COLO668 (cell line): Measurements from ENCODE around the gene SBDS.
"Not testable (repeated sequence)": the region's sequence is repeated elsewhere in the genome, so short reads cannot be mapped to it uniquely, and the experiment has no call there.

ENCODE experiments used
- DNase-seq: peaks from one replicate; lab custom pipeline; 2025; ENCODE audit not compliant: unreplicated experiment; lab: John Stamatoyannopoulos, UW

Gene SBDS

GRCh38 chr7:66995050-66995776 is at the start of gene SBDS:
Gene SBDS (minus strand): TSS chr7:66995586. CDS start chr7:66995417, 169 bp downstream.
- peak; percentile 95 for DNase-seq

GRCh38 chr7:67043559-67043930 is 48.2 kb upstream of the SBDS start:
- not testable (repeated sequence) for DNase-seq

DNA sequence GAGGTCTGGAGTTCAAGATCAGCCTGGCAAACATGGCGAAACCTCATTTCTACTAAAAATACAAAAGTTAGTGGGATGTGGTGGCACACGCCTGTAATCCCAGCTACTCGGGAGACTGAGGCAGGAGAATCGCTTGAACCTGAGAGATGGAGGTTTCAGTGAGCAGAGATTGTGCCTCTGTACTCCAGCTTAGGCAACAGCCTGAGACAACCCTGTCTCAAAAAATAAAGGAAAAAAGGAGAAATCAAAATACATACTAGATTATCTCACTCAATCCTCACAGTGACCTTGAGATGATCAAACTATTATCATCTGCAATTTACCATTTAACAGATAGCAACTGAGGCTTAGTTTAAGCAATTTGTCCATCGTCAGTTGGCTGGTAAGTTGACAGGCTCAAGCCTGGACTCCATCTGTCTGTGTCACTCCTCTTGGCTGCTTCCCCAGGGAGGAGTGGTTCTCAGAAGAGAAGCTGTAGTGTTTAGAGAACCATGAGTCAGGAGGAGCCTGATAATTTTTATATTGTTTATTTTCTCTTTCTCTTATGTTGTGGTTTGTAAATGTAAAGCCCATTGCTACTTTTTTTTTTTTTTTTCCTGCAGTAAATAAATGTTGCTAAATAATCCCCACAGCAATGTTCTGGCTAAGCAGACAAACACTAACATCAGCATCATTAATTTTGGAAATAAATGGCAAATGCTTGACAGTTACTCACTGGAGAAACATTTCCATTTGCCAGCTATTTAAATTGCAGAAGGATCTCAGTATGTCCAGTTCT is 47.6 kb upstream of the SBDS start:
- DNase-seq, result not testable (repeated sequence)

DNA sequence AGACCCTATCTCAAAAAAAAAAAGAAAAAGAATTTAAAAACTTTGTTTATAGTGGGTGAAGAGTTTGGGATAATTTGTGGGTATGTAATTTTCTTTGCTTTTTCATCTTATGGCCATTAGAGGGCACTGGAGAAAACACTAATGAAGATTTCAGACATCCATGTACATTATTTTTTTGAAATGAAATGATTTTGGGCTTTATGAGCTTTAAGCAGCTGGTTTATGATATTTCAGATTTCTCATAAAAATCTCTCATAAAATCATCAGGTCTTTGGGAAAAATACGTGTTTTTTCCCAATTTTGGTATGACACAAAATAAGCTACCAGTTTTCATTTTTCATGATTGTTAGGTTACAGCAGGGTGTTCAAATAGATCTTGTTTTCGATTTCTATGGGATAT is 45.4 kb upstream of the SBDS start:
- not testable (repeated sequence) for DNase-seq

DNA sequence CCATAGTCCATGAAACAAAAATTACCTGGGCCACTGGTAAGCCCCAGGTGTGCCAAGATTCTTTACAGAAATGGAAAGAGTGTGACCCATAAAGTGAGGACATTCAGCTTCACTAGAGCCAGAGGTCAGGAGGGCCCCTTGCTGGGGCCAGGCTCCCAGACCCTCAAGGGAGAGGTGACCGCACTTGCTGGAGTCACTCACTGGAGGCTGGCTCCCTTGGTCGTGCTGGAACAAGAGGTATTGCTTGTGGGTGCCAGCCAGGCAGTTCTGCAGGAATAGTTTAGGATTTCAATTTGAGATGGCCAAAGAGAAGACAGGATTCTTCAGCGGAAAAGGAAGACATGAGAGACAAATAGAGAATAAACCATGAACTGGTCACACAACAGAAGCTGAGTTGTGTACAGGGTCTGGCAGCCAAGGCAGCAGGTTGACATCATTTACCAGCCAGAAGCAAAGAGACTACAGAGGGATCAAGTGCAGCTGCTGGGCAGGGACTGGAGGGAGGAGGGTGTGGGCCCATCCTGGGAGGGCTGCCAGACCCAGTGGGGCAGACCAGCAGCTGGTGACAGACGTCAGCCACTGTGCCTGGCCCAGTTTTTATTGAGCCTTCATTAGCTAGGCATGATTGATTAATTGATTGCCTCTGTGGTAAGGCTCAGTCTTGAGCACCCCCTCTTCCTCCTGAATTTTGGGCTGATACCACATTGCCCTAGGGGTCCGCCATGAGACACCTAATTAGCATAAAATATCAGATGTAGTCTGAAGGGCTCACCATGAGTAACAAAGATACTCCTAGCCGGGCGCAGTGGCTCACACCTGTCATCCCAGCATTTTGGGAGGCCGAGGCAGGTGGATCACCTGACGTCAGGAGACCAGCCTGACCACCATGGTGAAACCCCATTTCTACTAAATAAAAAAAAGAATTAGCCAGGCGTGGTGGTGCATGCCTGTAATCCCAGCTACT is 41.3 kb upstream of the SBDS start:
- DNase-seq, result peak; percentile 33

DNA sequence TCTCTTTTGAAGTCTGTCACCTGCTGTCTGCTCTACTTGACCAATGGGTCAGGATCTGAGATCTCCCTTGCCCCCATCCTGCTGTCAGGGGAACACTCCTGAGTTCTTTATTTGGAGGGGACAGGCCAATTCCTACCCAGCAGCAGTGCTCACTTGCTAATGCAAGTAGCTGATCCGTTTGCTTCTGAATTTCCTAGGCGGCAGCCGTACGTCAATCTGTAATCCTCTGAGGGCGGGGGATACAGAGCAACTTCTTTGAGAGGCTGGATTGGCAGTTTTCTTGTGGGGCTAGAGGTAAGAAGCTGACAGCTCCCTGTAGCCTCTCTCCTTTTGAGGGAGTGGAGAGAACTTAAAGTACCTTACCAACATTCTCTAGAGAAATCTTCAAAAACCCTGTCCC is 37.9 kb upstream of the SBDS start:
- no peak for DNase-seq

GRCh38 chr7:67031685-67032084 is 36.3 kb upstream of the SBDS start:
- DNase-seq, result not testable (repeated sequence)

- DNase-seq, result not testable (repeated sequence)
Observed at GRCh38 chr7:67025459-67025858, 30.1 kb upstream of the SBDS start.

GRCh38 chr7:67022511-67022910 is 27.1 kb upstream of the SBDS start:
- DNase-seq, result no peak

- DNase-seq, result no peak
Observed at GRCh38 chr7:67021260-67021659, 25.9 kb upstream of the SBDS start.

- DNase-seq, result peak; percentile 13
Observed at GRCh38 chr7:67019562-67020390, 24.4 kb upstream of the SBDS start.

GRCh38 chr7:67018940-67019339 is 23.6 kb upstream of the SBDS start:
- DNase-seq, result no peak

- DNase-seq, result not testable (repeated sequence)
Observed at GRCh38 chr7:67017971-67018370, 22.6 kb upstream of the SBDS start.

DNA sequence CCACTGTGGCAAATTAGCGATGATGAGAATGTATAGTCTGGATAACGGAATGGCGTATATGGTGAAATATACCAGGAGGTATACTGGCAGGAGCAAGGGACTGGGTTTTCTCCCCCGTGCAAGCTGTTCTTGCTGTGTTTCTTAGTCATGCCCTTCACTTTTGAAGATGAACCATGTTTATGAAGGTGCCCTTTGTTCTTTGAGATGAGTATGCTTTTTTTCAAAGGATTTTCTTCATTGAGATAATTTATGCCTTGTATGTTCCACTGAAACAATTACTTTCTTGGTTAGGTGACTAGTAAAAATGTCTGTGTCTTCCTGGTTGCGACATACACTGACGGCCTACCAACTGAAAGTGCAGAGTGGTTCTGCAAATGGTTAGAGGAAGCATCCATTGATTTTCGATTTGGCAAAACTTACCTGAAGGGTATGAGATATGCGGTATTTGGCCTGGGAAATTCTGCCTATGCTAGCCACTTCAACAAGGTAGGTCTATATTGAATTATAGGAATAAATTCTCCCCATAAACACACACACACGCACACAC is 18.8 kb upstream of the SBDS start:
- DNase-seq, result not testable (repeated sequence)

DNA sequence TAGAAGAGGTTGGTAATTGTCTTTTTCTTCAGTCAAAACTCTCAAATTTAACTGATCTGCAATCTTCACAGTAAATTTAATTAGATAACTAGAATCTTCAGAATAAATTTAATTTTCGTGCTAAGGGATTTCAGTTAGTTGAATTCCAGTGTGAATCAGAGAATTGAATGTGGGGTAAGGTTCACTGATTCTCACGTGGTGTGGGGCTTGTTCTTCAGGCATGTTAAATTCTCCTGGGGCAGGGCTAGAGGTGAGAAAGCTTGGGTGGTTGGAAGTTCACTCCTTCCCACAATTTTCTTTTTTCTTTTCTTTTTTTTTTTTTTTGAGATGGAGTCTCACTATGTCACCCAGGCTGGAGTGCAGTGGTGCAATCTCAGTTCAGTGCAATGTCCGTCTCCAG is 14.3 kb upstream of the SBDS start:
- DNase-seq, result not testable (repeated sequence)

DNA sequence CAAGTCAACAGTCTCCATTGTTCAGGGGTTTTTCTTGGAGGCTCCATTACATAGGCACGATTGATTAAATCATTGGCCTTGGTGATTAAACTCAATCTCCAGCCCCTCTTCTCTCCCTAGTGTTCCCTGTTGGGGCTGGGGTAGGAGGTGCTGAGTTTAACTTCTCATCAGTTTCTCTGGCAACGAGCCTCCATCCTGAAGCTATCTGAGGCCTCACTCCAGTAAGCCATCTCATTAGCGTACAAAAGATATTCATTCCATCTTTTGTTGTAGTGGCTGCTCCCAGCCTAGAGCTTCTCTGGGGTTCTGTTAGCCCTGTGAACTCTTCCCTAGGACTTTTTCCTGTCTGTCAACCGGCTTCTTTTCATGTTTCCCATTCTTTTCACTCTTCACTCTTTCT is 12.9 kb upstream of the SBDS start:
- DNase-seq, result no peak

DNA sequence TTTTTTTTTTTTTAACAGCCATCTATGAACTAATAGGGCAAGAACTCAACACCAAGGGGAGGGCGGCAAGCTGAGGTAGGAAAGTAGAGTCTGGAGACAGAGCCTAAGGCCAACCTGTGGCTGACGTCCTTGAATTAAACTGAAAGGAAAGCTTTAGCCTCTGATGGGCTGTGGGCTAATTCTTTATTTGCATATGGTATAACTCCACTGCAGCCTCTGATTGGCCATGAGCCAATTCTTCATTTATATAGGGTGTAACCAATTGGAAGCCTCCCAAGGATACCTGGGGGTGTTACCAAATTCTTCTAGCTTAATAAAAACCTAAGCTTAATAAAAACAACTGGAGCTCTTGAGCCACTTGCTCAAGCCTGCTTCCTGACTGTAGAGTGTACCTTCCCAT is 11.6 kb upstream of the SBDS start:
- no peak for DNase-seq

GRCh38 chr7:67004145-67004544 is 8.8 kb upstream of the SBDS start:
- not testable (repeated sequence) for DNase-seq

- DNase-seq, result not testable (repeated sequence)
Observed at GRCh38 chr7:67000601-67001258, 5.3 kb upstream of the SBDS start.
